Activated T-helper 2 cell treated with anti-CD3 and anti-CD28 coated beads, Interferon-gamma antibody, Interleukin-2, Interleukin-4, amounts not matched to agents 10 μg/mL and 5 μg/mL and 100 μg/mL, durations not matched to agents 14 hours and 24 hours and 36 hours (primary cell): ENCODE data around the gene CYP1B1. TPM values are rescaled to one million over a fixed set of nuclear protein-coding genes. Genes with fewer than 3 reads are reported as not detected.
A peak's percentile ranks its signal among the peaks of the same experiment; 100 is the strongest.

Experiments
- DNase-seq: peaks from one replicate; pipeline ENCODE4 v3.0.0; 2021; ENCODE audit warnings: low spot score
- H3K27ac Mint-ChIP-seq: one replicate; pipeline ENCODE4 v1.8.0; 2021; ENCODE audit warnings: mixed read lengths
- H3K27me3 Mint-ChIP-seq: one replicate; pipeline ENCODE4 v1.8.0; 2021; ENCODE audit warnings: low read depth, mixed read lengths
- H3K36me3 Mint-ChIP-seq: one replicate; pipeline ENCODE4 v1.8.0; 2021; ENCODE audit warnings: low read depth, mixed read lengths
- H3K4me1 Mint-ChIP-seq: one replicate; pipeline ENCODE4 v1.8.0; 2021; ENCODE audit warnings: low read depth, mixed read lengths
- H3K4me3 Mint-ChIP-seq: one replicate; pipeline ENCODE4 v1.8.0; 2021; ENCODE audit warnings: low read depth, mild to moderate bottlenecking, moderate library complexity, mixed read lengths
- H3K9me3 Mint-ChIP-seq: one replicate; pipeline ENCODE4 v1.8.0; 2021; ENCODE audit warnings: mixed read lengths
- intact Hi-C: fragments of 100-400 bp; cut with micrococcal nuclease; formaldehyde crosslinking; loops from one replicate; pipeline ENCODE4 v1.15.1; 2023
- total RNA-seq: library from RNA; stranded (reverse); gene quantifications from 2 replicates; pipeline ENCODE4 v1.2.3, GENCODE V29; 2022

Gene CYP1B1
- total RNA-seq, 1 donor from 2014 or later = 10.9 TPM

- no peak for DNase-seq
Measured at GRCh38 chr2:38079116-38080052, 3.4 kb upstream of the CYP1B1 start.

GRCh38 chr2:38077431-38077769 is 1.4 kb upstream of the CYP1B1 start:
- Mint-ChIP-seq H3K4me1 (peaks cover 45% of the 10 kb centered on the region), H3K4me3 (peak overlapping the region; percentile 32), H3K27me3 (peaks cover 42% of the 10 kb centered on the region), H3K27ac (peak overlapping the region; percentile 23), H3K36me3 (peaks cover 25% of the 10 kb centered on the region), H3K9me3 (no peaks in the 10 kb centered on the region)
- intact Hi-C loops = loop anchor here (1.0 to 5.0 kb wide), 6 partner anchors 37 to 700 kb away; partner anchors contain the start of gene ATL2
- no peak for DNase-seq

More at GRCh38 chr2:38079116-38080052, 3.4 kb upstream of the CYP1B1 start:
- Mint-ChIP-seq H3K9me3 (no peaks in the 10 kb centered on the region), H3K27ac (no peak overlapping the region), H3K36me3 (peaks cover 5% of the 10 kb centered on the region), H3K4me1 (peaks cover 33% of the 10 kb centered on the region), H3K4me3 (no peak overlapping the region), H3K27me3 (peaks cover 36% of the 10 kb centered on the region)
- intact Hi-C loops = loop anchor here (2.0 to 5.0 kb wide), 4 partner anchors 27 to 702 kb away; partner anchors contain the start of gene ATL2

GRCh38 chr2:38076710-38077430 is 919 bp upstream of the CYP1B1 start:
- Mint-ChIP-seq H3K4me3 (peak overlapping the region; percentile 84), H3K36me3 (peaks cover 25% of the 10 kb centered on the region), H3K4me1 (peaks cover 45% of the 10 kb centered on the region), H3K27me3 (peaks cover 42% of the 10 kb centered on the region), H3K27ac (peak overlapping the region; percentile 85), H3K9me3 (no peaks in the 10 kb centered on the region)
- DNase-seq = peak; percentile 81
- intact Hi-C loops = loop anchor here (1.0 to 5.0 kb wide), 7 partner anchors 38 to 700 kb away; partner anchors contain the start of gene ATL2

- DNase-seq = peak; percentile 66
- H3K27ac Mint-ChIP-seq = peak overlapping the region; percentile 85
- peaks cover 45% of the 10 kb centered on the region for H3K4me1 Mint-ChIP-seq
- intact Hi-C loops = loop anchor here (1.0 to 5.0 kb wide), 6 partner anchors 38 to 699 kb away; partner anchors contain the start of gene ATL2
- H3K27me3 Mint-ChIP-seq = peaks cover 44% of the 10 kb centered on the region
- H3K36me3 Mint-ChIP-seq = peaks cover 27% of the 10 kb centered on the region
- peak overlapping the region; percentile 84 for H3K4me3 Mint-ChIP-seq
- no peaks in the 10 kb centered on the region for H3K9me3 Mint-ChIP-seq
Measured at GRCh38 chr2:38076152-38076709, 280 bp upstream of the CYP1B1 start.

GRCh38 chr2:38074764-38075506 is 1.0 kb downstream of the CYP1B1 start:
- peaks cover 40% of the 10 kb centered on the region for H3K4me1 Mint-ChIP-seq
- H3K9me3 Mint-ChIP-seq = no peaks in the 10 kb centered on the region
- no peak for DNase-seq
- peaks cover 36% of the 10 kb centered on the region for H3K36me3 Mint-ChIP-seq
- H3K4me3 Mint-ChIP-seq = peak overlapping the region; percentile 84
- peak overlapping the region; percentile 38 for H3K27ac Mint-ChIP-seq
- H3K27me3 Mint-ChIP-seq = peaks cover 39% of the 10 kb centered on the region
- intact Hi-C loops = loop anchor here (5.0 kb wide), 3 partner anchors 93 to 698 kb away; partner anchors contain the start of gene ATL2

GRCh38 chr2:38074058-38074763 is 1.7 kb downstream of the CYP1B1 start:
- peak overlapping the region; percentile 43 for H3K27ac Mint-ChIP-seq
- peak; percentile 20 for DNase-seq
- intact Hi-C loops = no loop called here
- H3K4me3 Mint-ChIP-seq = peak overlapping the region; percentile 76
- peaks cover 36% of the 10 kb centered on the region for H3K27me3 Mint-ChIP-seq
- H3K9me3 Mint-ChIP-seq = no peaks in the 10 kb centered on the region
- H3K4me1 Mint-ChIP-seq = peaks cover 33% of the 10 kb centered on the region
- peaks cover 37% of the 10 kb centered on the region for H3K36me3 Mint-ChIP-seq

GRCh38 chr2:38073211-38074057 is 2.5 kb downstream of the CYP1B1 start:
- H3K4me1 Mint-ChIP-seq = peaks cover 26% of the 10 kb centered on the region
- H3K27me3 Mint-ChIP-seq = peaks cover 36% of the 10 kb centered on the region
- peak overlapping the region; percentile 76 for H3K4me3 Mint-ChIP-seq
- DNase-seq = no peak
- peak overlapping the region; percentile 43 for H3K27ac Mint-ChIP-seq
- peaks cover 41% of the 10 kb centered on the region for H3K36me3 Mint-ChIP-seq
- H3K9me3 Mint-ChIP-seq = no peaks in the 10 kb centered on the region
- intact Hi-C loops = no loop called here

GRCh38 chr2:38070438-38070837 is 5.5 kb downstream of the CYP1B1 start:
- DNase-seq = no peak

GRCh38 chr2:38068234-38068633 is 7.7 kb downstream of the CYP1B1 start:
- Mint-ChIP-seq H3K36me3 (peaks cover 25% of the 10 kb centered on the region), H3K27ac (no peak overlapping the region), H3K4me3 (no peak overlapping the region), H3K4me1 (peaks cover 5% of the 10 kb centered on the region), H3K9me3 (no peaks in the 10 kb centered on the region), H3K27me3 (peaks cover 12% of the 10 kb centered on the region)
- intact Hi-C loops = no loop called here
- DNase-seq = no peak

More at GRCh38 chr2:38070438-38070837, 5.5 kb downstream of the CYP1B1 start:
- Mint-ChIP-seq H3K27ac (no peak overlapping the region), H3K36me3 (peaks cover 37% of the 10 kb centered on the region), H3K4me3 (no peak overlapping the region), H3K27me3 (peaks cover 28% of the 10 kb centered on the region), H3K4me1 (peaks cover 14% of the 10 kb centered on the region), H3K9me3 (no peaks in the 10 kb centered on the region)
- intact Hi-C loops = no loop called here

GRCh38 chr2:38066421-38067115 is 9.4 kb downstream of the CYP1B1 start:
- no peak overlapping the region for H3K4me3 Mint-ChIP-seq
- peaks cover 2% of the 10 kb centered on the region for H3K27me3 Mint-ChIP-seq
- H3K9me3 Mint-ChIP-seq = no peaks in the 10 kb centered on the region
- peaks cover 19% of the 10 kb centered on the region for H3K36me3 Mint-ChIP-seq
- no peak for DNase-seq
- intact Hi-C loops = no loop called here
- no peak overlapping the region for H3K27ac Mint-ChIP-seq
- H3K4me1 Mint-ChIP-seq = peaks cover 2% of the 10 kb centered on the region
